Measurements from ENCODE around the gene PTPRJ. TPM values are rescaled to one million over a fixed set of nuclear protein-coding genes. Genes with fewer than 3 reads are reported as not detected.

Gene PTPRJ
- total and polyA plus RNA-seq, 4 donors: 4.1 to 24.7 (median 14.6) TPM

DNA sequence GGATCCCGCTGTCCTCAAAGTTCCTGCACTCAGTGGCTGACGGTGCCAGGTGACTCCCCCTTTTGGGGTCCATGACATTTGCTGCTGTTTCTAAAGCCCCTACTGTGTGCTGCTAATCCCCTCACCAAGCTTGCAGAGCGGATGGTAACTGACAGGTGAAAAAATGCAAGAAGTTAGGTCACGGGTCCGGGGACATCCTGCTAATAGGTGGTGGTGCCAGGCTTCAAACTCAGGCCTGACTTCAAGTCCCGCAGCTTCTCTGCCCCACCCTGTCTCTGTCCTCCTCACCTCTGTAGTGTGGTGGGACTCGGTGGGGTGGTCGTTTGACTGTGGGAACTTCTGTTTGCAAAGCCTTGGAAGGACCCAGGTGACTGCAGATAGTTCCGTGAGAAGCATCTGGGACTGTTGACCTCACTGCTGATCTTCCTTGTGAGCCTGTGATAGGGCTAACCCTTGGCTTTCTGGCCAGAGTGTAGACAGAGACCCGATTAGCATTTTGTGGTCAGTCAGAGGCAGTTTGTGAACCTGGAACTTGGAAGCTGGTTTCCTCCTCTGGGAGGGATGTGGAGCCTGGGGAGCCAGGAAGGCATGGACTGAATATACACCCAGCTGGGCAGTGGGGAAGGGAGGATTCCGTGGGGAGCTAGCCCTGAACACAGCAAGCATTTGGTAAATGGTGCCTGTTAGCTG, 120.8 kb downstream of the PTPRJ start (continued):
- TF ChIP-seq, protein P1, sequence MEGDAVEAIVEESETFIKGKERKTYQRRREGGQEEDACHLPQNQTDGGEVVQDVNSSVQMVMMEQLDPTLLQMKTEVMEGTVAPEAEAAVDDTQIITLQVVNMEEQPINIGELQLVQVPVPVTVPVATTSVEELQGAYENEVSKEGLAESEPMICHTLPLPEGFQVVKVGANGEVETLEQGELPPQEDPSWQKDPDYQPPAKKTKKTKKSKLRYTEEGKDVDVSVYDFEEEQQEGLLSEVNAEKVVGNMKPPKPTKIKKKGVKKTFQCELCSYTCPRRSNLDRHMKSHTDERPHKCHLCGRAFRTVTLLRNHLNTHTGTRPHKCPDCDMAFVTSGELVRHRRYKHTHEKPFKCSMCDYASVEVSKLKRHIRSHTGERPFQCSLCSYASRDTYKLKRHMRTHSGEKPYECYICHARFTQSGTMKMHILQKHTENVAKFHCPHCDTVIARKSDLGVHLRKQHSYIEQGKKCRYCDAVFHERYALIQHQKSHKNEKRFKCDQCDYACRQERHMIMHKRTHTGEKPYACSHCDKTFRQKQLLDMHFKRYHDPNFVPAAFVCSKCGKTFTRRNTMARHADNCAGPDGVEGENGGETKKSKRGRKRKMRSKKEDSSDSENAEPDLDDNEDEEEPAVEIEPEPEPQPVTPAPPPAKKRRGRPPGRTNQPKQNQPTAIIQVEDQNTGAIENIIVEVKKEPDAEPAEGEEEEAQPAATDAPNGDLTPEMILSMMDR (IDR thresholded peaks at IDR 0.05; ENCODE audit: low read depth, low read length, missing input control): no peak
- no peak for TF ChIP-seq NR2F2 (IDR thresholded peaks at IDR 0.05)

DNA sequence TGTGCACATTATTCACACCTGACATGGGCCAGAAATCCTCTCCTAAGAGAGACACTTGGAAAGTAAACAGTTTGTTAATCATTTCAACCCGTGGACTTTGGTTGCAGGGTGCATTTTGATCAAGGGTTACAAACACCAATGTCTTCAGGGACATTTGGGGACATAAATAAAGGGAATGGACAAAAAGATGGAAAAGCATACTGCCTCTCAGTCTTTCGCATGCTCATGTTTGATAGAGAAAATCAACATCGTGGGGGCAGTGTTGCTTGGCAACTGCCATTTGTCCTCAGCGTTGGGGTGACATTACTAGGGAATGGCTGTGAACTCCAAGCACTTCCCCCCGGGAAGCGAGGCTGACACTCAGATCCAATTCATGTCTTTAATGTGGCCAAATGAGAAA, 121.6 kb downstream of the PTPRJ start:
- no peak for DNase-seq (ENCODE audit: low spot score)
- H3K27ac ChIP-seq (ENCODE audit: low read depth in 1 of 2, low read length in 2 of 2): peak overlapping the region; percentile 75 to 82
- TF ChIP-seq RAD21 (IDR thresholded peaks at IDR 0.05) (peak; percentile 55 to 57), YY1 (IDR thresholded peaks at IDR 0.05) (peak; percentile 79), EGR1 (IDR thresholded peaks at IDR 0.05; ENCODE audit: low read depth in 2 of 2) (peak; percentile 24 to 88), HNF4G (IDR thresholded peaks at IDR 0.05) (peak; percentile 99), NR2F2 (IDR thresholded peaks at IDR 0.05) (peak; percentile 60), JUND (IDR thresholded peaks at IDR 0.05) (peak; percentile 78 to 92), RXRA (IDR thresholded peaks at IDR 0.05) (peak; percentile 95 to 96), SP1 (IDR thresholded peaks at IDR 0.05) (peak; percentile 95), FOXA1 (IDR thresholded peaks at IDR 0.05) (peak; percentile 77), ATF3 (IDR thresholded peaks at IDR 0.05) (no peak), MAX (IDR thresholded peaks at IDR 0.05) (peak; percentile 84), TAF1 (conservative IDR thresholded peaks at IDR 0.05) (no peak), FOXA2 (IDR thresholded peaks at IDR 0.05) (peak; percentile 84), HNF4A (conservative IDR thresholded peaks at IDR 0.05) (peak; percentile 100), GABPA (IDR thresholded peaks at IDR 0.05 in 1 of 2, conservative IDR thresholded peaks at IDR 0.05 in 1 of 2) (peak in 1 of 2 donors; percentile 27)
- TF ChIP-seq, protein P2, sequence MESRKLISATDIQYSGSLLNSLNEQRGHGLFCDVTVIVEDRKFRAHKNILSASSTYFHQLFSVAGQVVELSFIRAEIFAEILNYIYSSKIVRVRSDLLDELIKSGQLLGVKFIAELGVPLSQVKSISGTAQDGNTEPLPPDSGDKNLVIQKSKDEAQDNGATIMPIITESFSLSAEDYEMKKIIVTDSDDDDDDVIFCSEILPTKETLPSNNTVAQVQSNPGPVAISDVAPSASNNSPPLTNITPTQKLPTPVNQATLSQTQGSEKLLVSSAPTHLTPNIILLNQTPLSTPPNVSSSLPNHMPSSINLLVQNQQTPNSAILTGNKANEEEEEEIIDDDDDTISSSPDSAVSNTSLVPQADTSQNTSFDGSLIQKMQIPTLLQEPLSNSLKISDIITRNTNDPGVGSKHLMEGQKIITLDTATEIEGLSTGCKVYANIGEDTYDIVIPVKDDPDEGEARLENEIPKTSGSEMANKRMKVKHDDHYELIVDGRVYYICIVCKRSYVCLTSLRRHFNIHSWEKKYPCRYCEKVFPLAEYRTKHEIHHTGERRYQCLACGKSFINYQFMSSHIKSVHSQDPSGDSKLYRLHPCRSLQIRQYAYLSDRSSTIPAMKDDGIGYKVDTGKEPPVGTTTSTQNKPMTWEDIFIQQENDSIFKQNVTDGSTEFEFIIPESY (IDR thresholded peaks at IDR 0.05): peak; percentile 76
- TF ChIP-seq, protein P3, sequence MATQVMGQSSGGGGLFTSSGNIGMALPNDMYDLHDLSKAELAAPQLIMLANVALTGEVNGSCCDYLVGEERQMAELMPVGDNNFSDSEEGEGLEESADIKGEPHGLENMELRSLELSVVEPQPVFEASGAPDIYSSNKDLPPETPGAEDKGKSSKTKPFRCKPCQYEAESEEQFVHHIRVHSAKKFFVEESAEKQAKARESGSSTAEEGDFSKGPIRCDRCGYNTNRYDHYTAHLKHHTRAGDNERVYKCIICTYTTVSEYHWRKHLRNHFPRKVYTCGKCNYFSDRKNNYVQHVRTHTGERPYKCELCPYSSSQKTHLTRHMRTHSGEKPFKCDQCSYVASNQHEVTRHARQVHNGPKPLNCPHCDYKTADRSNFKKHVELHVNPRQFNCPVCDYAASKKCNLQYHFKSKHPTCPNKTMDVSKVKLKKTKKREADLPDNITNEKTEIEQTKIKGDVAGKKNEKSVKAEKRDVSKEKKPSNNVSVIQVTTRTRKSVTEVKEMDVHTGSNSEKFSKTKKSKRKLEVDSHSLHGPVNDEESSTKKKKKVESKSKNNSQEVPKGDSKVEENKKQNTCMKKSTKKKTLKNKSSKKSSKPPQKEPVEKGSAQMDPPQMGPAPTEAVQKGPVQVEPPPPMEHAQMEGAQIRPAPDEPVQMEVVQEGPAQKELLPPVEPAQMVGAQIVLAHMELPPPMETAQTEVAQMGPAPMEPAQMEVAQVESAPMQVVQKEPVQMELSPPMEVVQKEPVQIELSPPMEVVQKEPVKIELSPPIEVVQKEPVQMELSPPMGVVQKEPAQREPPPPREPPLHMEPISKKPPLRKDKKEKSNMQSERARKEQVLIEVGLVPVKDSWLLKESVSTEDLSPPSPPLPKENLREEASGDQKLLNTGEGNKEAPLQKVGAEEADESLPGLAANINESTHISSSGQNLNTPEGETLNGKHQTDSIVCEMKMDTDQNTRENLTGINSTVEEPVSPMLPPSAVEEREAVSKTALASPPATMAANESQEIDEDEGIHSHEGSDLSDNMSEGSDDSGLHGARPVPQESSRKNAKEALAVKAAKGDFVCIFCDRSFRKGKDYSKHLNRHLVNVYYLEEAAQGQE (IDR thresholded peaks at IDR 0.05): peak; percentile 87
- TF ChIP-seq, protein P1 (IDR thresholded peaks at IDR 0.05; ENCODE audit: low read depth, low read length, missing input control): no peak
- no peaks in the 10 kb centered on the region for H3K27me3 ChIP-seq (ENCODE audit: control insufficient read depth in 4 of 4, insufficient read depth in 4 of 4, low read length in 3 of 4)
- H3K4me1 ChIP-seq (ENCODE audit: control insufficient read depth in 4 of 4, insufficient read depth in 4 of 4, low read length in 3 of 4): peaks cover 20 to 88% (median 72%) of the 10 kb centered on the region in 4 donors
- H3K9ac ChIP-seq (ENCODE audit: low read depth in 1 of 2, low read length in 2 of 2): peak overlapping the region; percentile 65 to 84
- peak overlapping the region; percentile 6 to 61 (median 46) for H3K4me3 ChIP-seq (ENCODE audit: low read depth in 1 of 3, low read length in 3 of 3)
- no peaks in the 10 kb centered on the region for H3K36me3 ChIP-seq (ENCODE audit: control insufficient read depth in 4 of 4, insufficient read depth in 3 of 4, low read depth in 1 of 4, low read length in 3 of 4)
- H3K9me3 ChIP-seq (ENCODE audit: control insufficient read depth in 4 of 4, low read length in 3 of 4): no peaks in the 10 kb centered on the region
- WGBS: 22% methylated on average over 6 of the region's 6 CpGs

Measured in liver (tissue), 9 donors.